Right cardiac atrium (tissue), 5 donors: Measurements from ENCODE around the gene ITGB5. TPM values are rescaled to one million over a fixed set of nuclear protein-coding genes. Genes with fewer than 3 reads are reported as not detected.

ENCODE experiments used
- ATAC-seq, 2 donors: fragments of 200-7000 bp; cut with Tn5 transposase; one replicate each; pipeline versions ENCODE4 v1.8.0 to v1.9.1; 2020; ENCODE audit warnings: moderate library complexity in 2 of 2, mild to moderate bottlenecking in 1 of 2
- DNase-seq, 3 donors: peaks; one replicate each; pipeline ENCODE4 v3.0.0-alpha.2; 2020
- H3K27ac ChIP-seq: one replicate; pipeline ENCODE4 v1.5.1; 2013; ENCODE audit warnings: mild to moderate bottlenecking, low read length, control low read depth, moderate library complexity
- H3K27me3 ChIP-seq: one replicate; pipeline ENCODE4 v1.6.1; 2013; ENCODE audit not compliant: control insufficient read depth, insufficient read depth
- H3K4me1 ChIP-seq: one replicate; pipeline ENCODE4 v1.6.1; 2013; ENCODE audit warnings: low read length; ENCODE audit not compliant: control insufficient read depth, insufficient read depth
- H3K4me3 ChIP-seq: one replicate; pipeline ENCODE4 v1.5.1; 2013; ENCODE audit warnings: low read length, control low read depth
- H3K9me3 ChIP-seq: one replicate; pipeline ENCODE4 v1.6.1; 2013; ENCODE audit warnings: low read length; ENCODE audit not compliant: control insufficient read depth
- WGBS: extraction: QIAGEN DNeasy Blood & Tissue Kit; methylation state at CpG from one replicate; pipeline ENCODE4 v1.1.7; 2013; 5-methylcytosine and 5-hydroxymethylcytosine counted together
- intact Hi-C, 4 donors: fragments of 100-400 bp; cut with DNase I; formaldehyde crosslinking; loops; one replicate each; pipeline versions ENCODE4 v1.11.0 to v1.14.0; 2022 to 2023
- polyA plus RNA-seq: library from polyadenylated mRNA; stranded (reverse); fragments of 200-250 nt; gene quantifications from one replicate; pipeline ENCODE4 v1.2.3, GENCODE V29; 2013
- total RNA-seq, 4 donors: library from RNA; stranded (reverse); fragmentation: NEBNext Ultra II Directional; extraction: Animal tissue kit (Norgen Biotek cat#: 25700); gene quantifications; one replicate each; pipeline ENCODE4 v1.2.1, GENCODE V29; 2021
- donor health status: healthy with polysubstance abuse.
- donor health status: DM: no; HTN: yes; CAD: no.
- donor health status: DM: no; HTN: no; CAD: no.
- donor health status: DM: no; HTN: yes; CAD: no; lungs with severe emphysema.
- donor health status: DM: yes; HTN: yes; CAD: no.

The ITGB5 gene
- total and polyA plus RNA-seq, 5 donors: 39.0 to 170 (median 115) TPM

- intact Hi-C loops: no loop called here
- no peak for ATAC-seq
- Histone ChIP-seq H3K27ac (no peak overlapping the region), H3K27me3 (no peaks in the 10 kb centered on the region), H3K4me3 (no peak overlapping the region), H3K9me3 (no peaks in the 10 kb centered on the region), H3K4me1 (peaks cover 1% of the 10 kb centered on the region)
- 95% methylated on average over 4 of the region's 4 CpGs for WGBS
- DNase-seq: no peak
These were observed 62.8 kb downstream of the ITGB5 start for GRCh38 chr3:124824286-124824915.

- WGBS: 81% methylated on average over 2 of the region's 2 CpGs
- ATAC-seq (no peak), DNase-seq (no peak)
- no peaks in the 10 kb centered on the region for H3K9me3 ChIP-seq
- no peaks in the 10 kb centered on the region for H3K27me3 ChIP-seq
- no peak overlapping the region for H3K4me3 ChIP-seq
- H3K27ac ChIP-seq: no peak overlapping the region
- no peaks in the 10 kb centered on the region for H3K4me1 ChIP-seq
- intact Hi-C loops: no loop called here
These were observed 63.5 kb downstream of the ITGB5 start for GRCh38 chr3:124823648-124824047.

GRCh38 chr3:124823206-124823605 is 64.0 kb downstream of the ITGB5 start:
- no peaks in the 10 kb centered on the region for H3K27me3 ChIP-seq
- no peak overlapping the region for H3K4me3 ChIP-seq
- H3K9me3 ChIP-seq: no peaks in the 10 kb centered on the region
- no peaks in the 10 kb centered on the region for H3K4me1 ChIP-seq
- WGBS: 88% methylated on average over 1 of the region's 1 CpG
- H3K27ac ChIP-seq: no peak overlapping the region
- intact Hi-C loops: no loop called here
- ATAC-seq (no peak), DNase-seq (no peak)

GRCh38 chr3:124821356-124821755 is 65.8 kb downstream of the ITGB5 start:
- no peak for DNase-seq
- 97% methylated on average over 6 of the region's 6 CpGs for WGBS
- no peak for ATAC-seq
- Histone ChIP-seq H3K4me1 (no peaks in the 10 kb centered on the region), H3K4me3 (no peak overlapping the region), H3K27ac (no peak overlapping the region), H3K27me3 (no peaks in the 10 kb centered on the region), H3K9me3 (no peaks in the 10 kb centered on the region)
- intact Hi-C loops: no loop called here

GRCh38 chr3:124818398-124819091 is 68.6 kb downstream of the ITGB5 start:
- Histone ChIP-seq H3K27me3 (no peaks in the 10 kb centered on the region), H3K27ac (peak overlapping the region; percentile 2), H3K9me3 (no peaks in the 10 kb centered on the region), H3K4me3 (no peak overlapping the region), H3K4me1 (peaks cover 6% of the 10 kb centered on the region)
- WGBS: 66% methylated on average over 9 of the region's 9 CpGs
- intact Hi-C loops: no loop called here
- DNase-seq (no peak), ATAC-seq (no peak)

- intact Hi-C loops: no loop called here
- H3K4me3 ChIP-seq: no peak overlapping the region
- no peak overlapping the region for H3K27ac ChIP-seq
- DNase-seq (no peak), ATAC-seq (no peak)
- WGBS: 97% methylated on average over 6 of the region's 6 CpGs
- H3K9me3 ChIP-seq: no peaks in the 10 kb centered on the region
- H3K4me1 ChIP-seq: peaks cover 15% of the 10 kb centered on the region
- no peaks in the 10 kb centered on the region for H3K27me3 ChIP-seq
These were observed 70.1 kb downstream of the ITGB5 start for GRCh38 chr3:124817079-124817478.

GRCh38 chr3:124816206-124816605 is 71.0 kb downstream of the ITGB5 start:
- Histone ChIP-seq H3K27me3 (no peaks in the 10 kb centered on the region), H3K4me1 (peaks cover 16% of the 10 kb centered on the region), H3K9me3 (no peaks in the 10 kb centered on the region), H3K27ac (no peak overlapping the region), H3K4me3 (no peak overlapping the region)
- intact Hi-C loops: no loop called here
- DNase-seq (no peak), ATAC-seq (no peak)
- WGBS: 99% methylated on average over 4 of the region's 4 CpGs

- 93% methylated on average over 5 of the region's 5 CpGs for WGBS
- no peaks in the 10 kb centered on the region for H3K27me3 ChIP-seq
- ATAC-seq (no peak), DNase-seq (no peak)
- no peak overlapping the region for H3K4me3 ChIP-seq
- H3K27ac ChIP-seq: no peak overlapping the region
- intact Hi-C loops: no loop called here
- peaks cover 16% of the 10 kb centered on the region for H3K4me1 ChIP-seq
- no peaks in the 10 kb centered on the region for H3K9me3 ChIP-seq
These were observed 71.4 kb downstream of the ITGB5 start for GRCh38 chr3:124815781-124816180.

- Histone ChIP-seq H3K9me3 (no peaks in the 10 kb centered on the region), H3K27ac (no peak overlapping the region), H3K27me3 (no peaks in the 10 kb centered on the region), H3K4me1 (peaks cover 16% of the 10 kb centered on the region), H3K4me3 (no peak overlapping the region)
- WGBS: 90% methylated on average over 11 of the region's 11 CpGs
- intact Hi-C loops: no loop called here
- ATAC-seq (no peak), DNase-seq (no peak)
These were observed 72.3 kb downstream of the ITGB5 start for GRCh38 chr3:124814620-124815421.

- Histone ChIP-seq H3K4me1 (peaks cover 20% of the 10 kb centered on the region), H3K4me3 (no peak overlapping the region), H3K27me3 (no peaks in the 10 kb centered on the region), H3K27ac (peak overlapping the region; percentile 93), H3K9me3 (no peaks in the 10 kb centered on the region)
- no peak for DNase-seq
- intact Hi-C loops: no loop called here
- no peak for ATAC-seq
These were observed 73.6 kb downstream of the ITGB5 start for GRCh38 chr3:124813541-124813940.
